NCI-H1105 treated with DMSO at 0.1 percent for 48 hours (cell line): Measurements from ENCODE around the gene SLC35F1.

Experiments
- DNase-seq: peaks from one replicate; lab custom pipeline; 2025; lab: John Stamatoyannopoulos, UW

The SLC35F1 gene

DNA sequence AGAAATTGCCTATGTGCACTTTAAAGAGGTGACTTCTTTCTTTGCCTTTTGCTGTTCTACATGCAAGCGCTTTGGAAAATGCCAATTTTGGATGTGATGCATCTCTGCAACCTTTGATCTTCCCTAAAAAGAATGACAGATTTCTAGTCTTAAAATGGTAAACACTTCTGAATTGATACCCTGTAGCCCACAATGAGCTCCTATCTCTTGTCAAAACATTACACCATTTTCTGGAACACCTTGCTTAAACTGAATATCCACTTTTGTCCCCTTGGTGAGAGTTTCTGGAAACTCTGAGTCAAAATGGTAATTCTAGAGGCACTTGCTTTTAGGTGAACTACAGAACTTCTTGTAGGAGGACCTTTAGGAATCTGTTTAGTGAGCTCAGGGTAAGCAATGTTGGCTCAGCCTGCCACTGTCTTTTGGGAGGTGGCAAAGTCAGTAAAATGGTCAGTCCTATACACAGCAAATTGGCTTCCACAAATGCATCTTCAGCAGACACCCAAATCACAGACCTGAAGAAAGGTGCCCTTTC lies 216.5 kb downstream of the SLC35F1 start:
- DNase-seq, result no peak

DNA sequence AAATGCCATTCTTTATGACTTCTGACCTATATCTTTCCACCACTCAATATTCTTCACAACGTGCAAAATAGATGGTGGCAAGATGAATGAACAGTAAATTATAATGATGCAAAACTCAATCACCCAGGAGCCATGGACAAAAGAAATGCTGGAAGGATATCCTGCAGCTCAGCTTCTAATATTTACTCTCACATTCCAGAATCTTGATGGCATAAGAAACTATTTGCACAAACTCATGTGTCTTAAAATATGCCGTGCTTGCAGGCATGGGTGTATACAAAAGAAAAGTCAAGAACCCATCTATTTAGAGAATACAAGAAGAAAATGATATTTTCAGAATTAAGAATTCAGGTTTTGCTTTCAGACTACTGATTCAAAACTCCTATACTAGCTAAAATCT lies 217.8 kb downstream of the SLC35F1 start:
- DNase-seq, result no peak

DNA sequence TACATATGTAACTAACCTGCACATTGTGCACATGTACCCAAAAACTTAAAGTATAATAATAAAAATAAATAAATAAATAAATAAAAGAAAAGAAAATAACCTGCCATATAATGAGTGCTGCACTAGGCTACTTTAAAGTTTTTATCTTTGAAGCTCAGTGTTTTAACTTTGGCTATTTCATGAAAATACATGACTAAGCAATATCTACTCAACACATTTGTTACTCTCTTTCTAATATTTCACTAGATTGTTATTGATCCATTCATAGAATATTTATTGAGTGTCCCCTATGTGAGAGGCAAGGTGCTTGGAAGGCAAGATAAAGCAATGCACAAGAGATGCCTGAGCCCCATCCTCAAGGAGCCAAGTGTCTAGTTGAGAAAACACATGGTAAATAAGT lies 221.7 kb downstream of the SLC35F1 start:
- DNase-seq, result no peak

DNA sequence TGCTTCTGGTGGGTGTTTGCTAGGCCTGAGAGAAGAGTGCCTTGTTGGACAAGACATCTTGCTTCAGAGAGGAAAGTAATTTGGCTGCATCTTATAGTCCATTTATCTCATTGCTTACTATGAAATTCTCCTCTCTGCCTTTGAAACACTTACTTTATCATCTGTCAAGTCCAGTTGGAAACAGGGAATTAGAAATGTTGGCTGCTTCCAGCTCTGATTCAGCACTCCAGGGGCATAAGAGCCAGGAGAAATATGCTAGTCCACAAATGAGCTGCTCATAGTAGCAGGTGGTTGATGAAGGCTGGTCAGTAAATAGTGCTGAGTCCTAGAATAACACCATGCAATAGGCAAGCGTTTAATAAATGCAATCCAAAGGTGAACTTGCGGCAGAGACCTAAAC lies 227.1 kb downstream of the SLC35F1 start:
- no peak for DNase-seq

DNA sequence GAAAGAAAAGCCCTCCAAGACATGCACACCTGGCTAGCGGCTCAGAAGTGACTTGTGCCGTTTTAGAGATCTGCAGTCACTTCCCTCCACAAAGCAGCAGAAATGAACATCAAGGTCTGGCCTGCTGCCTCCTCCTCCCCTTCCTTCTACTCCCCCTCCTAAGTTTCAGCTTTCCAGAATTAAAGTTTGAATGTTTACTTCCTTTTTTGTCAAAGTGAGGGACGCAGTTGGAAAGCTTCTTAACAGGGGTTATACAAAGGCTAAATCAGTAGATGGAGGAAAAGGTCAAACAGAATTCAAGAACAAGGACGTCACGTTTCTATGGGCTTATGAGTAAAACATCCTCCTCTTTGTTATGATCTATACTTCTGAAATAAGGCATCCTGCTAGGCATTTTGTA lies 227.7 kb downstream of the SLC35F1 start:
- DNase-seq, result no peak

DNA sequence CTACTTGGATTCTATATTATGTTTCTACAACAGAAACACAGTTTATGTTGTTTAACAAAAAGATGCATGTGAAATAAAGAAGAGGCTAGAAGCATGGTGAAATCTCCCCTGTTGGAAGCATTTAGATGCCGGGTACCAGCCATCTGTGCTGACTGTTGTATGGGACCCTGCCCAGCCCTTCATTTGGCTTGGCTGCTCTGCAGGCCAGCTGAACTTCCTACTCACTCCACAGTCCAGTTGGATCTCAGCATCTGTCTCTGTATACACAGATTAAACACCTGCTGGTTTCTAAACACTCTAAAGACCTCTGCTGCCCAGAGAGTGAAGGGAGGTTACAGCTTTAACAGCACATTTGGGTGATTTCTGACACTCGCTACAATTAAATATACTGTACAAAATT lies 228.3 kb downstream of the SLC35F1 start:
- no peak for DNase-seq

DNA sequence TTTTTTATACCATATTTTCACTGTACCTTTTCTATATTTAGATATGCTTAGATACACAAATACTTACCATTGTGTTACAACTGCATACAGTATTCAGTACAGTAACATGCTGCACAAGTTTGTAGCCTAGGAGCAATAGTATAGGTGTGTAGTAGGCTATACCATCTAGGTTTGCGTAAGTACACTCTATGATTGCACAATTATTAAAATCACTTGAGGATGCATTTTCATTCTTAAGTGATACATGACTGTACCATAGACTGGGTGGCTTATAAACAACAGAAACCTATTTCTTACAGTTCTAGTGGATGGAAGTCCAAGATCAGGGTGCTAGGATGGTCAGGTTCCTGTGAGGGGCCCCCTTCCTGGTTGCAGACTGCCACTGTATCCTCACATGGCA lies 234.1 kb downstream of the SLC35F1 start:
- DNase-seq, result no peak

DNA sequence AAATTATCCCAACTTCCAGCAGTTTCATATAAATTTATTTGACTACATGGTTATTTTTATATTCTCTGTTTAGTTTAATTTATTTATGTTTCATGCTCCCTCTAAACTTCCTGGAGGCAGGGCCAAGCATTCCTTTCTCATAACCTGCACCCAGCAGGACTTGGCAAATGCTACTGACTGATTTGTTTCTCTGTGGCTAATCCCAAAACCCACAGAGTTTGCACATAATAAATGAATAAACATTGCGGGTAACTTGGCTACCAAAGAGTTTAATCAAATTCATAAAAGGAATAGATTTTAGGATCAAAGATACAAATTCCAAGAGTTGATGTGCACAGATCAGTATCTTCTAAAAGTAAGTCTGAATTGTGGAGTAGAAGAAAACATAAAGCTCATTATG lies 239.5 kb downstream of the SLC35F1 start:
- no peak for DNase-seq

DNA sequence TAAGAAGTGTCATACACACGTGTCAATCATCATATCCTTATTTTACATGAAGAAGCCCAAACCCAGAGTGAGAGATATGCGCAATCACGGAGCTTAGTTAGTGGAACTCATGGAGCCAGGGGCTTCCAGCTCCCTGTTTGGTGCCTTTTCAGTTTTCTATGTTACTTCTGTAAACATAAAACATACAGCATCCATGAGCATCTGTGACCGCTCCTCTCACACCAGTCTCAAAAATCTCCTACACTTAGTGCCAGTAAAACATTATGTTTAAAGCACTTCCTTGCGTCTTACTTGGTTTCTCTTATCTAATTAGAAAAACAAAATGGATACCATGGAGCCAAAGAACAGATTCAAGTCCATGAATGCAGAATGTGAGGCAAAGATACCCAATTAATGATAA lies 240.4 kb downstream of the SLC35F1 start:
- no peak for DNase-seq

DNA sequence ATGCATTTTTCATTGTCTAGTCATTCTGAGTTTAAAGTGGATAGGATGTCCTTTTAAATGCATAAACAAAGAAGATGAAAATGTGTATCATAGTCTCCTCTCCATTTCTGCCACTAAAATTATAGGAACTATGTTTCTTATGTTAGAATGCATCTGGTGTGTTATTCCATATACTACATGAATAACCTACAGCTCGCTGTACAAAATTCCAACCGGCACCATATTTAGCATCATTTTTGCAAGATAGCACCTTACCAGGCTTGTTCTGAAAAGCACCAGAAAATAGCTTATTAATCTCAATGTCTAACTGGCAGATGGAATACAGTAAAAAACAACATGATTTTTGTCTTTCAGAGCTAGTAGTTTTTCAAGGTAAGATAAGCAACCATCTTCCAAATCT lies 241.5 kb downstream of the SLC35F1 start:
- DNase-seq, result no peak

DNA sequence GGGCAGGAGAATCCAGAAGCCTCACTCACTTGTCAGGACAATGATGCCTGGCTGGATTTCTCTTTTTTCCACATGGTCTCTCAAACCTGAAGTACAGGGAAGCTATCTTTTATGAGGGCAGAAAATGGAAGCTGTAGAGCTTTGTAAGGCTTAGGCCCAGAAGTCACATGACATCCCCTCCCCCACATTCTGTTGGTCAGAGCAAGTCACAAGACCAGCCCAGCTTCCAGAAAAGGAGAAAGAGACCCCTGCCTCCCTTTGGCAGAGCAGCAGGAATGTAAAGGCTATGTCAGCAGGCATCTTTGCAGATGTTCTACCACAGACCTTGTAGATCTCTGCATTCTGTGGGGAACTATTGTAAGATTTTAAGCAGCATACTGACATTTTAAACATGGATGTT lies 245.5 kb downstream of the SLC35F1 start:
- DNase-seq, result no peak

DNA sequence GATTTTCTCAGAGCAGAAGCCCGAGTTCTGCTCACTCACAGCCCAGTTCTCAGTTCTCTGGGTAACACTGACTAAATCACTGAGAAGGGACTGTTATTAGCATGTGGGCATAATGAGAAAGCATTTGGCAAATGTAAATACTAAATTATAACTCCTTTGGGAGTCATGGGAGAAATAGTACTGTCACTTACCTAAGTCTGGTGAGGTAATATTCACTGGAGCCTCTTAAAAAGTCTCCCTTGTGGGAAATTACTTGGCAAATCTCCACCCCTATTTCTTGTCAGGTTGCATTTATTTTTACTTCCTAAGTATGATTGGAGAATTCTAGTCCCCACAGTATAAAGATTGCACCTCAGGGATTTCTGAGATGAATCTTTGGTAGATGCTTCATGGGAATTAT lies 254.3 kb downstream of the SLC35F1 start:
- no peak for DNase-seq

DNA sequence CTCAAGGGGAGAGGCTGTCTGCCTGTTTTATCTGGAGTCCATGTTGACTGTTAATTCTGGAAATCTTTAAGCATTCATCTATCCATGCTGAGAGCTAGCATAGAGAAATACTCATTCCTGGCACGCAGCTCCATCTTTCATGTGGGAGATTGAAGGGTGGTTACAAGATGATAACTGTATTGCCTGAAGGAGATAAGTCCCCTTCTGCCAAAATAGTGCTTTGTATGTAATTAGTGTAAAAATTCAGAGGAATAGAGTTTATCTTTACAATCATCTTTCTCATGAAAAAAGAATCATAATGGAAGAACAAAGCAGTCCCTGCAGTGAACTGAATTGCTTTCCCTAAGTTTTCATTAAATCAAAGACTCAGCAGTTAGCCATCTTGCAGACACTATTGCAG lies 256.5 kb downstream of the SLC35F1 start:
- no peak for DNase-seq

DNA sequence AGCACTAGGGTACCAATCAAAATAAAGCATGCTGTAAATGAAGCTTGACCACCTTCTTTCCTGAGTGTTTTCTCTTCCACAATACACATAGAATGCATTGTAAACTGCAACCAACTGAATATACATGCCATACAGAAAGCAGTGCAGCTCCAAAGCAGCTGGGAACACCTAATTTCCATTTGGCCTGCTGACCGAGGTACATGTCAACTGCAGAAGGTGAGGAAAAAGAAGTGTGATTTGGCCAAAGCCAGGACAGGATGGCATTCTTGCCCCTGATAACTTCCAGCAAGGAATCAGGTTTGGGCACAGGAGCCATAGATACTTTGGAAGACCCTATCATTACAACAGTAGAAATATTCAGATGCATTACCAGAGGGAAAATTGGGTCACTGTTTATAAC lies 258.4 kb downstream of the SLC35F1 start:
- DNase-seq, result no peak

DNA sequence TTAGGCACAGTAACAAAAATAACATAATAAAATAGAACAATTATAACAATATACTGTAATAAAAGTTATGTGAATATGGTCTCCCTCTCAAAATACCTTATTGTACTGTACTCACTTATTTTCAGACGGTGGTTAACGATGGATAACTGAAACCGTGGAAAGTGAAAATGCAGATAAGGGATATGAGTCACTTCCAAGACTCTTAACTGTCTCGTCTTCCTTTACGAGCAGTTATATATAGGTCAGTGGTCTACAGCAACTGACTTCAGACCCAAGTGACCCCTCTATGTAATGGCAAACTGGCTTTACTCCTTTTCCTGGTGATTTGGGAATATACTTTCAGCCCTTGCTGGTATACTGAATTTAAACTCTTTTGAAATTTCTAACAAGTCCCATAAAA lies 261.4 kb downstream of the SLC35F1 start:
- DNase-seq, result no peak

DNA sequence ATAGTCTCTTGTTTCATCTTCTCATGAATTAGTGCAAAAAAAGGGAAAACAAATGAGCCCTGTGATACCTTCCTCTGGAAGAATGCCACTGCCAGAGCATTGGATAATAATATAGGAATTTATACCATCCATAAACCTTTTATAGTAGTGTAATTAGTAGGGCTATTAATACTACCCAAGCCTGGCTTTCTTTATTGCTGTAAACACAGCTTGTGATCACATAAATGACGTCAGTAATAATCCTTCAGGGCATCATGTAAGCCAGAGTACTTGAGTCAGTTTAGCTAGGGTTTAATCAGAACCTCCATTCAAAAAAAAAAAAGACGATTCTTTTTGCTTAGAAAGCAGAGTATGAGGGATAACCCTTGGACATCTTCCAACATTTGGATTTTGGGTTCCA lies 264.8 kb downstream of the SLC35F1 start:
- DNase-seq, result peak; percentile 66

DNA sequence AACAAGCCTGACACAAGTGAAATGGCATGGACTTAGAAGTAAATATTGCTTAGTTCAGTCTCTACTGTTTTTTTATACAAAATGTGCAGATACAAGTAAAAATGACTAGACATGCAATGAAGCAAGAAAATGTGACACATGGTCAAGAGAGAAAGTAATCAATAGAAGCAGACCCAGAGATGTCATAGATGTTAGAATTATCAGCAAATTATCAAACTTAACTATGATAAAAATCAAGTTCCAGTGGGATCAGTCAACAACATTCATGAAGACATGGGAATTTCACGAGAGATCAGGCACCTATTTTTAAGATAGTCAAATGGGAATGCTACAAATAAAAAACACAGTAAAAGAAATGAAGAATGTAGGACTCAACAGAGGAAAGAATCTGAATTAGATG lies 267.0 kb downstream of the SLC35F1 start:
- DNase-seq, result no peak

DNA sequence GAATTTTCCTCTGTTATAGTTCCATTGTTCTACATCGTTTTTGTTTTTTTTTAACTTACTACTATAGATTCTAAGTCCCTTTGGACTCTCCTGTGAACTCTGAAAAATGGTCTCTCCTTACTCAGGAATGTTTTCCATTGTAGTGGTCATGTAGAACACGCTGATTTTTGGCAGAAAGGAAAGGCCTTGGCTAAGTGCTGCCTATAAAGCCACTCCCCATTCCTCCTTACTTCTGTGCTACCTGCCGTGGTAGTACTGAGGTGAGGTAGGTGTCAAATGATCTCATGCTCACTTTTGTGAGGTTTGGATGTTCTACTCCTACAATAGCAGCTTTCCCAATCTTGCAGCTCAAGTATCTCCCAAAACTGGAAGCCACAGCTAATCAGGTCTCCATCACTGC lies 270.7 kb downstream of the SLC35F1 start:
- no peak for DNase-seq

DNA sequence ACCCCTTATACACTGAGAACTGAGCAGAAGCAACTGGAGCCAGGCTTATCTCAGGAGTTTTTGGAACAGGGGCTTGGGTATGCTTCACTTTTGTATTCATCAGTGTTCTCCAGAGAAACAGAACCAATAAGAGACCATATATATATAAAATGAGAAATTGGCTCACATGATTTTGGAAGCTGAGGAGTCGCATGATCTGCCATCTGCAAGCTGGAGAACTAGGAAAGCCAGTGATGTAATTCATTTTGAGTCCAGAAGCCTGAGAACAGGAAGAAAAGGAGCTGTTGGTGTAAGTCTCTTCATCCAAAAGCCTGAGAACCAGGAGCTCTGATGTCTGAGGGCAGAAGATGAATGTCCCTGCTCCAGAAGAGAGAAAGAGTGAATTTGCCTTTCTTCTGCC lies 272.0 kb downstream of the SLC35F1 start:
- no peak for DNase-seq

DNA sequence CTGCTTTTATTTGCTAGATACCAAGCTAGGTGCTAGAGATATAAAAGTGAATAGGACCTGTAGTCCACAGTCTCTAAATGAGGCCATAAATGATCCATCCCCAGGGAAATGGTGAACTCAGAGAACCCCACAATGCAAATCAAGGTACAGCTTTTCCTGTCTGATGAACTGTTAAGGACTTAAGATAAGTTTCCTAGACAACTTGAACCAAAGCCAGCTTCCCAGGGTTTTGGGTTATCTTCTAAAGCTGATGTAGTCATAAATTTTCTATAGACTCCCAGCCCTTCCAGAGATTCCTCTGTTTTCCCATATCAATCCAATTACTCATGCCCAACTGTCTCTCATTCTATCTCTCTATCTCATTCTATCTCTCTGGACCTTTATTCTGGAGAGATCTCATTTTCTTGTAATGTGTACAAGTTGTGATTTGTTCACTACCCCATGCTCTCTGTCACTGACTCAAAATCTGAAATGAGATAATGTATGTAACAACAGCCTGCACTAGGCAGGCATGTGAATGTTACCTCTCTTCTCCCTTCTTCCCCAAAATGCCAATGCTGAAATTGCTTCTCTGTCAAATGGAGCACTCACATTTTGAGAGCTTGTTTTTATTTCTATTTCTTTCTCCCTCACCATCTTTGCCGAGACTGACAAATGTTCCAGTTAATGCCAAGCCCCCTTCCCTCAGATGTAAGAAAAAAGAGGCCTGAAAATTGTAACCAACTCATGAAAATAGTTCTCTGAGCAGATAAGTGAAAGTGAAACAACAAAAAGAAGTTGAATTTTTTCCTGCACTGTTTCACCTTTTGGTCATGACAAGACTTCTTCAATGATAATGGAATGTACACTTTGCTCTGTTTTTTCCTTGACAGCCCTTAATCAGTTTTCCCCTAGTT lies 279.9 kb downstream of the SLC35F1 start:
- DNase-seq, result no peak

DNA sequence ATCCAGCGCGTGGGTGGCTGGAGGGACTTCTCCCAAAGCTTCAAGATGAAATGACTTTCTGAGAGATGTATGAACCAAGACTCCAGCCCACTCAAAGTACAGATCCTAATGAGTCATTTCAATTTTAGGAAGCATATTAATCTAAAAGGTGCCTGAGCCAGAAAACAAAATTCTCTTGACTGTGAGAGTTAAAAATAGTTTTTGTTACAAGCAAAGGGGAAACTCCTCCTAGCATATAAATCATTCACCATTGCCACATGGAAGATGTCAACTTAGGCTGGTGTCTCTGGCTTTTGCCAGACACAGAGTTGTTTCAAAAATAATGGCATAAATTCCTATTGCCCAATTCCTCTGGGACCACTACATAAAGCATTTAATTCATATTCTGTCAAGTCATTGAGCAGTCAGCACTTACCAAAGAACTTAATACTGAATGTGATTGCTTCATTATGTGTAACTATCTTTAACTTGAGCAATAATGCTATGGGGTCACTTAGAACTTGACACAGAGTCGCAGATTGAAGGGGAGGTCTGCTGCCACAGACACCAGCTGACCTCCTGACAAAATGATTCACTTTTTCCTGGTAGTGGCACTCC lies 280.6 kb downstream of the SLC35F1 start:
- no peak for DNase-seq

DNA sequence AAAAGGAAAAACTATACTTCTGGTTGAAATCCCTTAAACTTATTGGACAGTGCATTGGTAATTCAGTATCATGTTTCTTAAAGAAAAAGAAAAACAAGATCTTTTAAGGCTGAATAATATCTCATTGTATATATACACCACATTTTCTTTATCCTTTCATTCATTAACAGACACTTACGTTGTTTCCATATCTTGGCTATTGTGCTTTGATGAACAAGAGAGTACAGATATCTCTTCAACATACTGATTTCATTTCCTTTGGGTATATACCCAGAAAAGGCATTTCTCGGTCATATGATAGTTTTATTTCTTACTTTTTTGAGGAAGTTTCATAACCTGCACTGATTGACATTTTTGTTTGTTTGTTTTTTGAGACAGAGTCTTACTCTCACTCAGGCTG lies 281.5 kb downstream of the SLC35F1 start:
- no peak for DNase-seq

DNA sequence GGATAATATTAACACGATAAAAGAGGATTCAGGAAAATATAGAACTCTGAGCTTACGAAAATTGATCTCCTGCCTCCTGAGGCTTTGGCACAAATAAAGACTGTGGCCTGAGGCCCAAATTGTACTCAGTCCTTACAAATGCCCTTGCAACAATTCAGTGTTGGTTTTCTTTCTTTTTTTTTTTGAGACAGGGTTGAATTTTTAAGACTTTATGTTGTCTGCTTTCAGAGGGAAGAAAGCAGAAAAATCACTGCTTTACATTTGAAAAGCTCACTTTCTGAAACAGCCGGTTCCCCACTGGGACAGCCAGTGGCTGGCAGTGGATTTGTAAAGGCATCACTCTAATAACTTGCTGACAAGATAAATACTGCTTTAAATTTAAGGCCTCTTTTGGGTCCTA lies 290.5 kb downstream of the SLC35F1 start:
- no peak for DNase-seq

DNA sequence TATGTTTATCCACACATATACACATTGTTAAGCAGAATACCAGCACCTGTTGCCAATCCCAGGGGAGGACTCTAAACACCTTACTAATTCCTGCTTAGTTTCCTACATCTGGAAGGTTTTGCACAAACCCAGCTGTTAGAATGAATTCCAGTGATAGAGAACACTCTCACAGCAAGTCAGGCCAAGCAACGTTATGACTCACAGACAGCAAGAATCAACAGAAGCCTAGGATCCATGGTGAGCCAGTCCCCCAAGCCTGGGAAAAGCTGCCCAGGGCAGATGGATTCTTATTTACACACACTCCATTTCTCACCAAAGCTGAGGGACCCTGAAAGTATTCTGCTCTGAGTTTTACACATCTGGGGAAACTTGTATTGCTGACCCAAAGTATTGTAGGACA lies 291.7 kb downstream of the SLC35F1 start:
- DNase-seq, result no peak
